GM13977 (cell line): ENCODE measurements around the gene RAB26.

Experiments
- DNase-seq: peaks from one replicate; pipeline ENCODE4 v3.0.0; 2012; ENCODE audit warnings: low spot score
- CTCF ChIP-seq: IDR thresholded peaks from 2 replicates; pipeline ENCODE4 v1.5.1; 2012; ENCODE audit warnings: mild to moderate bottlenecking, control low read depth; ENCODE audit not compliant: insufficient read depth; ENCODE audit errors: extremely low read depth, missing control alignments
- in situ Hi-C: fragments of 300-500 bp; cut with MboI; formaldehyde crosslinking; loops from one replicate; pipeline ENCODE4 v1.12.0; 2022; ENCODE audit warnings: low sequenced_read_pairs, low pct_unique_long_range_greater_than_20kb, mixed read lengths, inconsistent platforms; ENCODE audit not compliant: unreplicated experiment

Gene RAB26

GRCh38 chr16:2184346-2184745 lies 35.9 kb downstream of the RAB26 start:
- TF ChIP-seq CTCF, result no peak
- in situ Hi-C loops, result no loop called here

GRCh38 chr16:2184962-2185361 lies 36.5 kb downstream of the RAB26 start:
- in situ Hi-C loops, result no loop called here

More at GRCh38 chr16:2184346-2184745, 35.9 kb downstream of the RAB26 start:
- DNase-seq, result no peak

GRCh38 chr16:2186064-2186463 lies 37.6 kb downstream of the RAB26 start:
- no peak for TF ChIP-seq CTCF
- in situ Hi-C loops, result no loop called here

More at GRCh38 chr16:2184962-2185361, 36.5 kb downstream of the RAB26 start:
- no peak for TF ChIP-seq CTCF
- no peak for DNase-seq

GRCh38 chr16:2186505-2186904 lies 38.1 kb downstream of the RAB26 start:
- TF ChIP-seq CTCF, result no peak
- in situ Hi-C loops, result no loop called here
- no peak for DNase-seq

More at GRCh38 chr16:2186064-2186463, 37.6 kb downstream of the RAB26 start:
- DNase-seq, result no peak

GRCh38 chr16:2187212-2187611 lies 38.8 kb downstream of the RAB26 start:
- DNase-seq, result no peak
- in situ Hi-C loops, result no loop called here
- no peak for TF ChIP-seq CTCF

GRCh38 chr16:2188395-2188794 lies 40.0 kb downstream of the RAB26 start:
- TF ChIP-seq CTCF, result no peak
- in situ Hi-C loops, result no loop called here
- DNase-seq, result no peak
